NT2/D1 (cell line): Measurements from ENCODE around the gene LRRC8E.

ENCODE experiments used
- DNase-seq: peaks from one replicate; pipeline ENCODE4 v3.0.0-alpha.2; 2011; ENCODE audit warnings: low read depth, low spot score
- H3K27me3 ChIP-seq: 2 replicates; pipeline ENCODE4 v1.6.0; 2011; ENCODE audit warnings: mild to moderate bottlenecking; ENCODE audit not compliant: insufficient read length, insufficient read depth
- H3K36me3 ChIP-seq: 2 replicates; pipeline ENCODE4 v1.6.1; 2011; ENCODE audit warnings: mild to moderate bottlenecking, low read length, mixed read lengths; ENCODE audit not compliant: insufficient read depth, insufficient read length
- H3K4me1 ChIP-seq: 2 replicates; pipeline ENCODE4 v1.5.1; 2011; ENCODE audit not compliant: insufficient read depth, insufficient read length
- H3K4me3 ChIP-seq: 2 replicates; pipeline ENCODE4 v1.5.1; 2011; ENCODE audit warnings: low read depth; ENCODE audit not compliant: insufficient read length
- H3K9ac ChIP-seq: 2 replicates; pipeline ENCODE4 v1.6.0; 2011; ENCODE audit warnings: low read depth; ENCODE audit not compliant: insufficient read length
- H3K9me3 ChIP-seq: 2 replicates; pipeline ENCODE4 v1.5.1; 2011; ENCODE audit warnings: mild to moderate bottlenecking, low read length; ENCODE audit not compliant: insufficient read depth
- SUZ12 ChIP-seq: IDR thresholded peaks from 2 replicates; pipeline ENCODE4 v1.6.1; 2011; ENCODE audit not compliant: insufficient read length, insufficient read depth; ENCODE audit errors: extremely low read depth
- YY1 ChIP-seq: IDR thresholded peaks from 2 replicates; pipeline ENCODE4 v1.6.1; 2011; ENCODE audit not compliant: insufficient read length, insufficient read depth
- ZNF274 ChIP-seq: IDR thresholded peaks from 2 replicates; pipeline ENCODE4 v1.6.1; 2011; ENCODE audit warnings: mild to moderate bottlenecking, low read depth, low read length

LRRC8E gene

GRCh38 chr19:7844951-7845350 lies 43.4 kb upstream of the LRRC8E start:
- no peak for DNase-seq
- H3K4me1 ChIP-seq = no peaks in the 10 kb centered on the region
- peaks cover 11% of the 10 kb centered on the region; the same call in 1 of the 2 replicates for H3K9me3 ChIP-seq
- H3K9ac ChIP-seq = no peak overlapping the region
- no peaks in the 10 kb centered on the region for H3K36me3 ChIP-seq
- no peak overlapping the region for H3K4me3 ChIP-seq
- no peaks in the 10 kb centered on the region for H3K27me3 ChIP-seq
- TF ChIP-seq ZNF274 = no peak
- TF ChIP-seq SUZ12 = no peak
- TF ChIP-seq YY1 = no peak

GRCh38 chr19:7845390-7846154 lies 42.7 kb upstream of the LRRC8E start:
- no peak overlapping the region for H3K4me3 ChIP-seq
- H3K27me3 ChIP-seq = no peaks in the 10 kb centered on the region
- H3K9ac ChIP-seq = no peak overlapping the region
- H3K4me1 ChIP-seq = peaks cover 4% of the 10 kb centered on the region
- H3K9me3 ChIP-seq = peaks cover 11% of the 10 kb centered on the region; the same call in 1 of the 2 replicates
- TF ChIP-seq YY1 = no peak
- H3K36me3 ChIP-seq = no peaks in the 10 kb centered on the region
- no peak for DNase-seq

GRCh38 chr19:7846155-7846646 lies 42.1 kb upstream of the LRRC8E start:
- H3K4me3 ChIP-seq = no peak overlapping the region
- no peaks in the 10 kb centered on the region for H3K27me3 ChIP-seq
- no peaks in the 10 kb centered on the region for H3K36me3 ChIP-seq
- DNase-seq = no peak
- H3K9ac ChIP-seq = no peak overlapping the region
- TF ChIP-seq ZNF274 = no peak
- no peak for TF ChIP-seq YY1
- TF ChIP-seq SUZ12 = no peak
- peaks cover 5% of the 10 kb centered on the region for H3K4me1 ChIP-seq
- H3K9me3 ChIP-seq = peaks cover 11% of the 10 kb centered on the region; the same call in 1 of the 2 replicates

- Histone ChIP-seq H3K9ac (no peak overlapping the region), H3K4me3 (no peak overlapping the region), H3K9me3 (peaks cover 5% of the 10 kb centered on the region; the same call in 1 of the 2 replicates), H3K4me1 (peaks cover 5% of the 10 kb centered on the region), H3K27me3 (no peaks in the 10 kb centered on the region), H3K36me3 (no peaks in the 10 kb centered on the region)
- no peak for DNase-seq
- TF ChIP-seq SUZ12 = no peak
- no peak for TF ChIP-seq ZNF274
- no peak for TF ChIP-seq YY1
These were observed 40.6 kb upstream of the LRRC8E start for GRCh38 chr19:7847664-7848063.

GRCh38 chr19:7848779-7849457 lies 39.4 kb upstream of the LRRC8E start:
- Histone ChIP-seq H3K4me1 (peaks cover 11% of the 10 kb centered on the region), H3K9me3 (no peaks in the 10 kb centered on the region), H3K27me3 (no peaks in the 10 kb centered on the region), H3K4me3 (no peak overlapping the region), H3K36me3 (no peaks in the 10 kb centered on the region), H3K9ac (no peak overlapping the region)
- no peak for DNase-seq
- TF ChIP-seq ZNF274 = no peak
- no peak for TF ChIP-seq YY1

DNA sequence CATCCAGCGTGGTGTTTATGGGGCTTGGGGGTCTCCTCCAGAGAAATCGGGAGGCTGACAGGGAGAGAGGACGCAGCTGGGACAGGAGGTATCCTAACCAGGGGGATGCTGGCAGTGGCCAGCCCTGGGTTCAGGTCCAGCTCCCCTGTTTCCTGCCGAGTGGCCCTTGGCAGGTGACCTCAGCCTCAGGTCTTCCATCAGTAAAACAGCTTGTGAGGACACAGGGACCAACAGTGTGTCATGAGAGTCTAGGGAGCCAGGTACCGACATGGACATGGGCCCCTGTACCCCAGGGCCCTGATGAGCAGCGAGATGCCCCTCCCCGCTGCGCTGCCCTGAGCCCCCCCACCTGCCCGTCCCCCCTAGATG lies 38.7 kb upstream of the LRRC8E start:
- no peak for DNase-seq
- TF ChIP-seq ZNF274 (no peak), YY1 (no peak), SUZ12 (no peak)
- Histone ChIP-seq H3K9ac (no peak overlapping the region), H3K27me3 (peaks cover 5% of the 10 kb centered on the region), H3K4me3 (no peak overlapping the region), H3K4me1 (peaks cover 11% of the 10 kb centered on the region), H3K36me3 (no peaks in the 10 kb centered on the region), H3K9me3 (no peaks in the 10 kb centered on the region)

- Histone ChIP-seq H3K4me3 (no peak overlapping the region), H3K9ac (no peak overlapping the region), H3K27me3 (peaks cover 8% of the 10 kb centered on the region), H3K4me1 (peaks cover 11% of the 10 kb centered on the region), H3K9me3 (no peaks in the 10 kb centered on the region), H3K36me3 (no peaks in the 10 kb centered on the region)
- DNase-seq = no peak
- TF ChIP-seq ZNF274 (no peak), SUZ12 (no peak), YY1 (no peak)
These were observed 38.1 kb upstream of the LRRC8E start for GRCh38 chr19:7850000-7850813.
